HG03439 (cell line): ENCODE results near the gene FAM227B.
A peak's percentile ranks its signal among the peaks of the same experiment; 100 is the strongest.
"Not testable (repeated sequence)": the region's sequence is repeated elsewhere in the genome, so short reads cannot be mapped to it uniquely, and the experiment has no call there.

Experiments
- ATAC-seq: cut with Tn5 transposase; IDR thresholded peaks from one replicate; pipeline ENCODE4 v1.9.1; 2021; ENCODE audit warnings: mild to moderate bottlenecking, moderate library complexity; ENCODE audit not compliant: unreplicated experiment

Gene FAM227B

DNA sequence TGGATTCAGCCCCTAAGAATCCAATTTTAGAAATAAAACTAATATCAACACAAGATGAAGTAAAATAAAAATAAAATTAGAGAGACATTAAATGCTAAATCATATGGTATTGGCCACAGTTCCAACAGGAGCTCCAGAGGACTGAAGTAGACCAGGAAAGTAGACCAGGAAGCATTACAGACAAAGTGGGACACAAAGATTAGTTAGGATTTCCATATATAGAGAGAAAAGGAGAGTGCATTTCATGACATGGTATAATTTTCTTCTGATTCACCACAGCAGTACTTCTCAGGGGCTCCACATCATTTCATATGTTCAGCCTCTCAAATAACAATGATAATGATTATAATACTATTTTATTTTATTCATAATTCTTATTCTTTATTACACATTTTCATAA, 179.3 kb downstream of the FAM227B start:
- ATAC-seq, result no peak

DNA sequence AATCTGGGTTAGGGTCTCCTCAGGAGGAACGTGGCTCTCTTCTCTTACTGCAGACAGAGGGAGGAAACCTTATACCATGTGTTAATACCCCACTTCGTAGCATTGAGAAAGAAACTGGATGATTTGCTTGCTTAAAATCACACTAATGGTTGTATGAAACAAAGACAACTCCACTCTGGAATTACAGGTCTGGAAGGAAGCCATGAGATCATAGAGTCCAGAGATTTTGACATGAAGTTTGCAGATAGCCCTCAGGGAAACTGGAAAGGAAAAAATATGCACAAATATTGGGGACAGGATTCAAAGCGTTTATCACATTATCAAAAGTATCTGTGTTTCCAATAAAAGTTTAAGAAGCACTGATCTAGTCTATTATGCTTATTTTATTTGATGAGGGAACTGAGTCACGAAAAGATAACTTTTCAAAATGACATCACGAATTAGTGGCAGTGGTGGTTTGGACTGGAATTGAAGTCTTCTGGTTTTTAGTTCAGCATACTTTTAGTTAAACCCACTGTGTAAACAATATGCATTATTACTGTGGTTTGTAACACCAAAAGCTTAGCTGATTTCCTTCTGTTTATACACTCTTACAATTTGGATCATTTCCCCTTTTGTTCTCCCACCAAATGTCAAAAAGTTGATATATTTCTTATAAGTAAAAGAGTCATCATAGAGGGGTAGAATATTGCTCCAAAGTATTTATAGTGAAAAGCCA, 180.8 kb downstream of the FAM227B start:
- ATAC-seq, result no peak

DNA sequence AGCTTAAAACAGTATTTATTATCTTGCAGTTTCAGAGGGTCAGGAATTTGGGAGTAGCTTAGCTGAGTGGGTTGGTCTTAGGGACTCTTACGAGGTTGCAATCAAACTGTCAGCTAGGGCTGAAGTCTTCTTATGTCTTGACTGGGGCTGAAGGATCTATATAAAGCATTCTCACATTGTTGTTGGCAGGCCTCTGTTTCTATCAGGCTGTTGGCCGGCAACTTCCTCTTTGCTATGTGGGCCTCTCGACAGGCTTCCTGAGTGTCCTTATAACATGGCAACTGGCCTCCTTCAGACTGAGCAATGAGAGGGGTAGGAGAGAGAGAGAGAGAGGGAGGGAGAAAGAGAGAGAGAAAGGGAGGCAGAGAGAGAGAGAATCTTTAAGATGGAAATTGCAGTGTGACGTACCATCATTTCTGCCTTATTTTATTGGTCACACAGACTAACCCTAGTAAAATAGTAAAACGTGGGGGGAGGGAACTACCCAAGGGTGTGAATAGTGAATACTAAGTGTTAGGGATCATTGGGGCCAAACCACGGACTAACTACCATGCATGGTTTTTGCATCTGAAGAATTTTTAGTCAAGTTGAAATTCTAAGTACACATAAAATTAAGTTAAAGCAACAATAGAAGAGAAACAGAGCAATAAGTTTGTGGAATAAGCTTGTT, 181.5 kb downstream of the FAM227B start:
- peak; percentile 88 for ATAC-seq

DNA sequence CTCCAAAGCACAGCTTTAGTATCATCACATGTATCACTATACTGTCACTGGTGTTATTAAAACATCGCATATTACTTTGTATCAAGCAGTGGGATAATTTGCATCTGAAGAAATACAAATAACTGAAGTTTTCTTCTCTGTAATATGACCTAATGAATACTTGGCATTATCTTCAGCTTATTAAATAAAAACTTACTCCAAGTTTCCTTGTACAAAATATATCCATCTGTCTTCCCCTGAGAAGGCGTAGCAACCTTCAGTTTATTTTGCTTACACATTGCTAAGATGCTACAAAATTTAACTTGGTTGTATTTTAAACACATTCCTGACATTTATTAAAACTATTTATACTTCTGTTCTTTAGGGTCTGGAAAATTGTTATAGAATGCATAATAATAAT, 183.9 kb downstream of the FAM227B start:
- no peak for ATAC-seq

DNA sequence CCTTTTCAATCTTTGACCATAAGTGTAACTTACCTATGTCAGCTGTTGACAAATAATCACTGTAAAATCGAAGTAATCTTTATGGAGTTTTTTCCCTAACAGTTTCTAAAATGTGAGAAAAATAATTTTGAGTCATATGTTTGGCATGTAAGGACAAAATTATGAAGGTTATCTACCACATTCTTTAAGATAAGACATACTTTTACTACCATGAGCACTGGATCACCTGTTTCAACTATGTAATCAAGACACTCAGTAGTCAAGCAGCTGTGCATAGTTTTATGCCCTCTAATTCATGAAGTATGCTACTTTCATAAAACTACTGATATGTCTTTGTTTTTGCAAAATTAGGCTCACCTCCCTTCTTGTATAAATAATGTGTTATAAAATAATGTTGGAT, 185.4 kb downstream of the FAM227B start:
- no peak for ATAC-seq

DNA sequence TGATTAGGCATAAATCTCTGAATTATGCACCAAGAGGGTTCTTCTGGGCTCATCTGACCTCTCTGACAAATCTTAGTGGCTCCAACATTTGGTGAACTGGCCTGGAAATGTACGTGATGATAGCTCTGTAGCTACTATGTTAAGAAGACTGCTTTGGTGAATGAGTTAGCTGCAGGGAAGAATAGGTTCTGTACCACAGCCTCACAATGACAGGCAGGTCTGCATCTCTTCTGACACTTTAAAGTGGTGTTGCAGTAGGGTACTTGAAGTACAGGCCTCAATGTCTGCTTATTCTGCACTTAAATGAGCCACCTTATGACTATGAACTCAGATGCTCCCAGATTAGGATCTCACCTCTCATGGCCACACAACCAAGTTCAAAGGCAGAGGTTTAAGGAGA, 190.6 kb downstream of the FAM227B start:
- ATAC-seq, result no peak

DNA sequence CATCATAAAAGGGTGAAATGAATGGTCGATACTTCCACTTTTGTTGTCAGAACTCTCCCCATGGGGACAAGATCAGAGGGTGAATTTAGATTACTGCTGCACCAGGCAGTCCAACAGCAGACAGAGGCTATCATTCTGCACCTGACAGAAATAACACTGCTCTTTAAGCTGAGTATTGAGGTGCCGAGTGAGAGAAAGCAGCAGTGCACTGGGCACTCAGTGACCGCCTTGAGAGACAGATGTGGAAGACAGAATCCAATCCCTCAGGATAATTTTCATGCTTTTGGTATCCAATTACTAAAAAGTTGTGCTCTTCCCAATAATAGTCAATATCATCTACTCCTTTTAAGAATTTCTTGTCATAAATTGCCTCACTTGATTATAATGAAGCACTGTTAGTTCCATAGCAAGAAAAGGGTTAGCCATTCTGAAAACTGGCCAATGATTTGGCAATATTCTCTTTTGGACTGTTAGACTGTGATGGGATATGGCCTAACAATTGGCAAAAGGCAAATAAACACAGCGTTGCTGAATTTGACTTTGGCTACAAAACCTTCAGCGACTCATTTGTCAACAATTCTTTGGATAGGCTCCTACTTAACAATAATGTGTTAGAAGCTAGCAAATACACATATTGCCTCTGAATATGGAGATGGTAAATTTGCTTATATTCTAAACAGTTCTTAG, 192.1 kb downstream of the FAM227B start:
- no peak for ATAC-seq

DNA sequence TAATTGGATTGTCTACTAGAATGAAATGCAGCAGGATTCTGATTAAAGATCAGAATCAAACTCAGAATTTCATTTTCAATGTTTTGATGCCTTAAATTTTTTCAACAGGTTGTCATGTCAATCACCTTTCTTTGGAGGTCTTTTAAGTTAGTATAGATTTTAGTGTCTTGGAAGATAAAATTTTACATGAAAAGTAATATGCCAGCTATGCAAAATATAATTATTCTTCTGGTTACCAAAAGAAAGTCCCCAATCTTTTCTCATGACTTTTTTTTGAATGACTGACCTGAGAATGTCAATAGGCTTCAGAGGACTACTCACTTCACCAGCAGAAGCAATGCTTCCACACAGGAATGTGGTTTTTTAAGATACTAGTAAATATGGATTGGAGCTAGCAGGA, 193.2 kb downstream of the FAM227B start:
- no peak for ATAC-seq

DNA sequence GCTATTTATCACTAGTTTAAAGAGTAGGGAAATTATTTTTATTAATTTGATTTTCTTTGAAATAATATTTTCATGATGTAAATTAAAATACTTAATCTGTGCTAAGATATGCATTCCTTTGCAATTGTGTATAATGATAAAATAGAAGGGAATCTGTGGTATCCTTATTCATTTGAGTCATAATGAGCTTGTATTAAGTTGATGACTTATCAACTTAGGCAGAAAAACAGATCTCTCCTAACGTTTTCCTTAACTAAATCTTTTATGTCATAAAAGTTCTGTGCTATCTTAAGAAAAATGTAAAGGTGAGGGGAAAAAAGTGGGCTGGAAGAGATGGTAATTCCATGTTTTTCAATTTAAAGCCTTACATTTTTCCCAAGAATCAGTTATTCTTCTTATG, 195.7 kb downstream of the FAM227B start:
- no peak for ATAC-seq

DNA sequence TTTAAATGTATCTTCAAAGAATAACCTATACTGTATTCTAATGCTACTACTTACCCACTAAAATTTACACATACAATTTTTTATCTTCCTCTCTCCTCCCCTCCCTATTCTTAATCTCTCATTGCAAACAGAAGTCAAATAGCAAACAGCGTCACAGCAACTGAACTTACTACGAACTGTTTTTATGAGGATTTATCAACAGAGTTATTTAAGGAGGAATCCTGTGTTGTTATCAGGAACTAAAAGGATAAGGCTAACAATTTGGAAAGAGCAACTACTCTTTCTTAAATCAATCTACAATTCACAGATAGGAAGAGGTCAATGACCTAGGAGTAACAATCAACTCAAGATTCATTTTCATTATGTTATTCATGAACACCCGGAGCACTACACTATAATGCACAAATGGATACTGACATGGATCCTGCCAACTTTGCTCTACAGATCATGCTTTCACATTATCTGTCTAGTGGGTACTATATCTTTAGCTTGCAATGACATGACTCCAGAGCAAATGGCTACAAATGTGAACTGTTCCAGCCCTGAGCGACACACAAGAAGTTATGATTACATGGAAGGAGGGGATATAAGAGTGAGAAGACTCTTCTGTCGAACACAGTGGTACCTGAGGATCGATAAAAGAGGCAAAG, 196.6 kb downstream of the FAM227B start:
- no peak for ATAC-seq

DNA sequence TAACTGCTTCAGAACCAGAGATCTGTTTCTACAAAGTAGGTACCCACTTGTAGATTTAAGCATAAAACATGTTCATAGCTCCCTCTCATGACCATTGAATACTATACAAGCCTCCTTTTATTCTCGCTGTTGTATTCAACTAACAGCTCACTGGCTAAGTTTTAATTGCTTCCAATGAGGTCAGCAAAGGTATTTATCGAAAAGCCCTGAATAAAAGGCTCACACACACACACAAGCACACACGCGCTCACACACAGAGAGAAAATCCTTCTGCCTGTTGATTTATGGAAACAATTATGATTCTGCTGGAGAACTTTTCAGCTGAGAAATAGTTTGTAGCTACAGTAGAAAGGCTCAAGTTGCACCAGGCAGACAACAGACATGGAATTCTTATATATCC, 197.6 kb downstream of the FAM227B start, which contains the start of gene FGF7:
Gene FGF7, plus strand, starts transcription at position 222 of the 400 bp plus-strand sequence. CDS start 1,056 bp downstream, outside the sequence.
- ATAC-seq, result no peak

DNA sequence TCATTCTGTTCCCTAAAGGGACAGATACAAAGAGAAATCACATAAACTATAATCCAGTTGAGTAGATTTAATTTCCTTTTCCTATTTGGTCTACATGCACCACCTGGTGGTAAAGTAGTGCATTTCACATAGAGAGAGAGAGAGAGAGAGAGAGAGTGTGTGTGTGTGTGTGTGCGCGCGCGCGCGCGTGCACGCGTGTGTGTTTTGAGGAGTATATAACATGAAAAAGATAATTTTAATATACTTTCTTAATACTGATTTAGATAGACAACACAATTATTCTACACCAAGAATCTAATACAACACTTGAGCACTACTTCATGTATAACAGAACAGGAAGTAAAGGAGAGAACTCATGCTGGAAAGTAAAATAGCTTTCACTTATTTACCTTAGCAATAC, 198.6 kb downstream of the FAM227B start:
- ATAC-seq, result no peak

DNA sequence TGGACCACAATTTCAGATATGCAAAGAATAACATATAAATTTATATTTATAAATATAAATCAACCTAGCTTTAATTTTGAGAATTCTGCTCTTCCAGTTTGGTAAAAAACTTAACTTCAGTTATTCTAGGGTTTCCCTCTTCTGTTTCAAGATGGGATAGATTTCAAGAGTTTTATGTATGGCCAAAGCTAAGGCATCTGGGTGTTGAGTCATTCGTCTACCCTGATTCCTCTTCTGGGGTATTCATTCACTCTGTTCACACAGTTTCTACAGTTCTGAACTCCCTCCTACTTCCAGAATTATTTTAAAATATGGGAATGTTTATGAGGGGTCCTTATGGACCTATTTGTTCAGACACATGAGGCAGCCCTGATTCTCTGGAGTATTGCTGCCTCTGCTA, 201.8 kb downstream of the FAM227B start:
- no peak for ATAC-seq

DNA sequence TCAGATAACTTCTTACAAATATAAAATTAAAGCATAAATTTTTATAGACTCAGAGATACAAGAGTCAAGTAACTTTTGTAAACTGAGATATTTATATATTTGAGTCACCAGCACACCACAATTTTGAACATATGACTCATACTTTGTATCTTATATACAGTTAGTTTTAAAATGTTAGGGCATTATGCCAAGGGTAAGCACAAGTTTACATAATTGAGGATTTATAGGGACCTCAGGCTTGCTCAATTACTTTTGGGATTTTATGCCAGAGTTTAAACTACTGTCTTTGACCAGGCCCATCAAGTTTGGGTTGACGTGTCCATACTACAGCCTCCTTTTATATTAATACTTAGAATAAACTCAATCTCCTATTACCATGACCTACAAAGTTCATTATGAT, 205.0 kb downstream of the FAM227B start:
- no peak for ATAC-seq

DNA sequence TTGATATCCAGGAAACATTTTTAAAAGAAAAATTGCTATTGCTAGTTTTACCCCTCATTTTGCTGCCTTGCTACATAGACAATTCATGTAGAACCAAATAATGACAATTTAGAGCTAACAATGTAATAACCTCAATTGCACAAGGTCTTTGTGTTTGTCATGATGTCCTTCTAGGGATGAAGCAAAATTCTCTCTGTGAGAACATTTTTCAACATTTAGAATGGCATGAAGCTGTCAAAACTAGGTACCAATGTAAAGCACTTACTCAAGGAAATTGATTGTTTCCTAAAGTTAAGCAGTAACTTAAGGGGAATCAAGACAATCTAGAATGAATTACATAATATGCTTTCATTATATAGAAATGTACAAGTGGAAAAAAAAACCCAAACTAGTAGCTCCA, 205.5 kb downstream of the FAM227B start:
- ATAC-seq, result no peak

DNA sequence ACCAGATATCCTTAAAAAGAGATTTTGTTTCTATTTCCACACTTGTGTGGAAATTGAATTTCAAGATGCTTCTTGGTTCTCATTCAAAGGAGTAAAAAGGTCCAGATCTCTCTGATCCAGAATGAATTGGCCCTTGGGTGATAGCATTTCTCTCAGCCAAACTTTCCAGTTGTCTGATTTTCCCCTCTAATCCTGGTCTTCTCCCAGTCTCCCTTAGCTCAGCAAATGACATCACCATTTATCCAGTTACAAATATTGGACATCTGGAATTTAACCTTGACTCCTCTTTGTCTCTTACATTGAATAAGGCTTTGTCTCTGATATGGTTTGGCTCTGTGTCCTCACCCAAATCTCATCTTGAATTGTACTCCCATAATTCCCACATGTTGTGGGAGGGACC, 207.8 kb downstream of the FAM227B start:
- ATAC-seq, result no peak

DNA sequence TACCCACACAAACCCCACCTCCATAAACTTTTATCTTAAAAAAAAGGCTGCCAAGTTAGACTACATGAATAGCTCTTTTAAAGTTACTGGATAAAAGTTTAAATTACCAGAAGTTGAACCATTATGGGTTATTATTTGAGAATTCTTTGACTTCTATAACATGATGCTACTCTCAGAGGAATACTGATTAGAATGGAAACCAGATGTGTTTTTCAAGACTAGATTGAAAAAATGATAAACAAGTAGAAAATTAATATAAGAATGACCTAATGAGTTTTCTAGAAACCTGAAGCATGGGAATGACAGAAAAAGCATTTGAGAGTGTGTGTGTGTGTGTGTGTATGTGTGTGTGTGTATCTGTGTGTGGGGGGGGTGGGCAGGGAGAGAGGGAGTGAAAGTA, 210.0 kb downstream of the FAM227B start:
- ATAC-seq, result no peak

DNA sequence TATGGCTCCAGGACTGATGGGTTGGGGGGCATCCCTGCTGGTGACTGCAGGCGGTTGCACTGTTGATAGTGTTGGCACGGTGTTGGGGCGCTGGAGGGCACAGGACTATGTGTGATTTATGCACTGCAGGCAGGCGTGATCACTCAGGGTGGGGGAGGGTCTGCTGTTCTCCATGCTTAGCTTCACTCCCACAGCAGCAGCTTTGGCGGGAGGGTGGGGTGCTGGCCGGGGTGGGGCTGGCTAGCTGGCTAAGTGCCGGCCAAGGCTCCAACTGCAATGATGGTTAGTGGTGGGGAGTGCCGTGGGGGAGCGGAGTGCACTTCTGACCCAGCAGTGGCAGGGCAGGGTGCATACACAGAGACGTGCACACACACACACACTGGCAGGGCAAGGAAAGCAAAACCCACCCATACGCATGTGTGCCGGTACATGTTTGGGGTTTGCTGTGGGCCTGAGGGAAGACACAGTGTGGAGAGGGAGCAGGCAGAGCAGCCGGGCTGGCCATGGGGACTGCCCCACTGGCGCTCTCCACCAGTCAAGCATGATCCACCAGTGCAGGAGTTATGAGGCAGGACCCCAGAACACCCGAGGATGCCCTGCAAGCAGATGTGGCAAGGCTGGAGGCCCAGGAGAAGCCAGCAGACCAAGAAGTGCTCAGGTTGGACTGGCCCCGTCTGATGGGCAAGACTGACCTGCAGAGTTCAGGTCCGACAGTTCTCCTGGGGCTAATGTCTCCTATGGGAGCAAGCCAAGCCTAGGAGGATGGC, 214.1 kb downstream of the FAM227B start:
- ATAC-seq, result no peak

DNA sequence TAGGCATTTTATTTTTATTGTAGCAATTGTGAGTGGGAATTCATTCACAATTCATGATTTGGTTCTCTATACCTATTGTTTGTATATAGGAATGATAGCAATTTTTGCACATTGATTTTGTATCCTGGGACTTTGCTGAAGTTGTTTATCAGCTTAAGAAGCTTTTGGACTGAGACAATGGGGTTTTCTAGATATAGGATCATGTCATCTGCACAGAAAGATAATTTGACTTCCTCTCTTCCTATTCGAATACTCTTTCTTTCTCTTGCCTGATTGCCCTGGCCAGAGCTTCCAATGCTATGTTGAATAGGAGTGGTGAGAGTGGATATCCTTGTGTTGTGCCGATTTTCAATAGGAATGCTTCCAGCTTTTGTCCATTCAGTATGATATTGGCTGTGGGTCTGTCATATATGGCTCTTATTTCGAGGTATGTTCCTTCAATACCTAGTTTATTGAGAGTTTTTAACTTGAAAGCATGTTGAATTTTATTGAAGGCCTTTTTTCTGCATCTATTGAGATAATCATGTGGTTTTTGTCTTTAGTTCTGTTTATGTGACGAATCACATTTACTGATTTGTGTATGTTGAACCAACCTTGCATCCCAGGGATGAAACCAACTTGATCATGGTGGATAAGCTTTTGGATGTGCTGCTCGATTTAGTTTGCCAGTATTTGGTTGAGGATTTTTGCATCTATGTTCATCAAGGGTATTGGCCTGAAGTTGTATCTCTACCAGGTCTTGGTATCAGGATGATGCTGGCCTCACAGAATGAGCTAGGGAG, 217.9 kb downstream of the FAM227B start:
- not testable (repeated sequence) for ATAC-seq

DNA sequence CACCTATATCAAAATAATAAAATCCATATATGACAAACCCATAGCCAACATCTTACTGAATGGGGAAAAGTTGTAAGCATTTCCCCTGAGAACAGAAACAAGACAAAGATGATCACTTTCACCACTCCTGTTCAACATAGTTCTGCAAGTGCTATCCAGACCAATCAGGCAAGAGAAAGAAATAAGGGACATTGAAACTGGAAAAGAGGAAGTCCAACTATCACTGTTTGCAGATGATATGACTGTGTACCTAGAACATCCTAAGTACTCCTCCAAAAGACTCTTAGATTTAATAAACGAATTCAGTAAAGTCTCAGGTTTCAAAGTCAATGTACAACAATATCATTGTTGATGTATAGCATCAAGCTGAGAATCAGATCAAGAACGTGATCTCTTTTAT, 233.1 kb downstream of the FAM227B start:
- ATAC-seq, result no peak
